ENCODE data around the gene MRPL14.

The MRPL14 gene

DNA sequence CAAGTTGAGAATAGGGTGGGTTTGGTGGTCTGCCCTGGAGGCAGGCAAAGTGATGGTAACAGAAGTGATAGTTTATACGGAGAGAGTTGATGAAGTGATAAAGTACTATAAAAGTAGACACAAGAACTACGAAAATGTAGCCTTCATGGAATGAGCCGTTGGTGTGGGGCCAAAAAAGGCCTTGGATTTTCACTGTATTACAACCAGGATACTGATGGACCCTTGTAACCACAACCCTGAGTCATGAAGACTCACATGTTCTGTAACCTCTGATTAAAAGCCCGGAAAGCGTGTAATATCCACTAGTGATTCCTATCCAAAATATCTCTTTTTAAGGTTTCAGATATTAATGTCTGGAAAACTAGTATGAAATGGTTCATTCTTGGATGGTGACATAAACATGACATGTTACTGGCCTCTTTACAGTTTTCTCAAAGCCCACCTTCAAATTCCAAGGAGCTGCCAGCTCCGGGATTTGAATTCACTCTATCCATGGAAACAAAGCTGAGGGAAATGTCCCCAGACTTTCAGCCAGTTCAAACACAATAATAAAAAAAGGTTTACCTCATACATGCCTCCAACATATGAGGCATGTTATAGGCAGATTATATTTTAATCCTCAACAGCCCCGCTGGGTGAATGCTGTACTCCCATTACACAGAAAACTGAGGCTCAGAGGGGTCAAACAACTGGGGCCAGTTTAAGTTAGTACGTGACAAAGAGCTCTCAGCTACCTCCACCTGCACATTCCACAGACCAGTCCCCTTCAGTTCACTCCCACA is 55.4 kb downstream of the MRPL14 start:
- Histone ChIP-seq H3K4me3 (ENCODE audit: low read depth, low read length) (no peak overlapping the region), H3K27me3 (no peaks in the 10 kb centered on the region), H3K9me3 (no peaks in the 10 kb centered on the region), H3K4me1 (peaks cover 36% of the 10 kb centered on the region), H3K36me3 (no peaks in the 10 kb centered on the region)
- TF ChIP-seq CTCF (IDR thresholded peaks at IDR 0.05; ENCODE audit: low read depth, low read length), result no peak
- DNase-seq, result no peak

DNA sequence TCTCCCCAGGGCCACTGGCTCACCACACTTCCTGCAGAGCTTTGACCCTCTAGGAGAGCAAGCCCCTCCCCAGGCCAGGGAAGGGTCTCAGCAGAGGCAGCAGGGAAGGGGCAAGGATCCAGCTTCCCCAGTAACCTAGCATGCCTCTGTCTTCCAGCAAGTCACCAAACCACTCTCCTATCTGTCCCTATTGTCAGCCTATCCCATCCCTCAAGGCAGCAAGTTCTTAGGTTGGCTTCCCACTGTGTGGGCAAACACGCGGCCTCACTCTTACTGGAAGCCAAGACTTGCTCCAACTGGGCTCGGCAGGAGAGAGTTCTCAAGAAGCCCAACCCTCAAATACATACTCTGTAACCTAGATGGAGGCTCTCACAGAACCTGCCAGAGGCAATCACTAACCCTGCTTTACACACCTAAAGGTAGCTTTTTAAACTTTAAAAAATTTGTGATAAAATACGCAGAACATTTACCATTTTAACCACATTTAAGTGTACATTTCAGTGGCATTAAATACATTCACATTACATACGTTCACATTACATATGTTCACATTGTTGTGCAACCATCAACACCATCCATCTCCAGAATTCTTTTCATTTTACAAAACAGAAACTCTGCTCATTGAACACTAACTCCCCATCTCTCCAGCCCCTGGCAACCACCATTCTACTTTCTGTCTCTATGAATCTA is 58.5 kb downstream of the MRPL14 start:
- DNase-seq, result no peak
- no peak for TF ChIP-seq CTCF (IDR thresholded peaks at IDR 0.05; ENCODE audit: low read depth, low read length)
- no peaks in the 10 kb centered on the region for H3K9me3 ChIP-seq
- H3K27me3 ChIP-seq, result no peaks in the 10 kb centered on the region
- no peaks in the 10 kb centered on the region for H3K36me3 ChIP-seq
- H3K4me1 ChIP-seq, result peaks cover 14% of the 10 kb centered on the region
- no peak overlapping the region for H3K4me3 ChIP-seq (ENCODE audit: low read depth, low read length)

GRCh38 chr6:44067173-44068139 is 59.8 kb downstream of the MRPL14 start:
- Histone ChIP-seq H3K4me1 (peaks cover 6% of the 10 kb centered on the region), H3K27me3 (no peaks in the 10 kb centered on the region), H3K9me3 (no peaks in the 10 kb centered on the region), H3K4me3 (ENCODE audit: low read depth, low read length) (no peak overlapping the region), H3K36me3 (no peaks in the 10 kb centered on the region)
- DNase-seq, result no peak
- TF ChIP-seq CTCF (IDR thresholded peaks at IDR 0.05; ENCODE audit: low read depth, low read length), result no peak

DNA sequence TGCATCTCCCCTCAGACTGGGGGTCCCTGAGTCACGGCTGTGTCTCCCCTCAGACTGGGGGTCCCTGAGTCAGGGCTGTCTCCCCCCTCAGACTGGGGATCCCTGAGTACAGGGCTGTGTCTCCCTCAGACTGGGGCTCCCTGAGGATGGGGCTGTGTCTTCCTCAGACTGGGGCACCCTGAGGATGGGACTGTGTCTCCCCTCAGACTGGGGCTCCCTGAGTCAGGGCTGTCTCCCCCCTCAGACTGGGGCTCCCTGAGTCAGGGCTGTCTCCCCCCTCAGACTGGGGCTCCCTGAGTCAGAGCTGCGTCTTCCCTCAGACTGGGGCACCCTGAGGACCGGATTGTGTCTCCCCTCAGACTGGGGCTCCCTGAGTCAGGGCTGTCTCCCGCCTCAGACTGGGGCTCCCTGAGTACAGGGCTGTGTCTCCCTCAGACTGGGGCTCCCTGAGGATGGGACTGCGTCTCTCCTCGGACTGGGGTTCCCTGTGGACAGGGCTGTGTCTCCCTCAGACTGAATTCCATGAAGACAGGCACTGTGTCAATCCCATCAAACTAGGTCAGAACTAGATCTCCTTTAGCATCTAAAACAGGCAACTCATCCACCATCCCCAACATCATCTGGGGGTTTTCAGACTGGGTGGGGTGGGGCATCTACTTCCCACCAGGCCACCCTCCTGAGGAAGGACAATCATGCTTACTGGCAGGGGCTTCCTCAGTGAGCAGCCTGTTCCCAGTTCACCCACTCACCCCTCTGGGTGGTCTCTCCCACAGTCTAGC is 60.7 kb downstream of the MRPL14 start:
- no peaks in the 10 kb centered on the region for H3K27me3 ChIP-seq
- no peak for DNase-seq
- no peaks in the 10 kb centered on the region for H3K36me3 ChIP-seq
- H3K4me3 ChIP-seq (ENCODE audit: low read depth, low read length), result no peak overlapping the region
- no peaks in the 10 kb centered on the region for H3K9me3 ChIP-seq
- peaks cover 5% of the 10 kb centered on the region; the same call in 1 of the 2 replicates for H3K4me1 ChIP-seq
- no peak for TF ChIP-seq CTCF (IDR thresholded peaks at IDR 0.05; ENCODE audit: low read depth, low read length)

DNA sequence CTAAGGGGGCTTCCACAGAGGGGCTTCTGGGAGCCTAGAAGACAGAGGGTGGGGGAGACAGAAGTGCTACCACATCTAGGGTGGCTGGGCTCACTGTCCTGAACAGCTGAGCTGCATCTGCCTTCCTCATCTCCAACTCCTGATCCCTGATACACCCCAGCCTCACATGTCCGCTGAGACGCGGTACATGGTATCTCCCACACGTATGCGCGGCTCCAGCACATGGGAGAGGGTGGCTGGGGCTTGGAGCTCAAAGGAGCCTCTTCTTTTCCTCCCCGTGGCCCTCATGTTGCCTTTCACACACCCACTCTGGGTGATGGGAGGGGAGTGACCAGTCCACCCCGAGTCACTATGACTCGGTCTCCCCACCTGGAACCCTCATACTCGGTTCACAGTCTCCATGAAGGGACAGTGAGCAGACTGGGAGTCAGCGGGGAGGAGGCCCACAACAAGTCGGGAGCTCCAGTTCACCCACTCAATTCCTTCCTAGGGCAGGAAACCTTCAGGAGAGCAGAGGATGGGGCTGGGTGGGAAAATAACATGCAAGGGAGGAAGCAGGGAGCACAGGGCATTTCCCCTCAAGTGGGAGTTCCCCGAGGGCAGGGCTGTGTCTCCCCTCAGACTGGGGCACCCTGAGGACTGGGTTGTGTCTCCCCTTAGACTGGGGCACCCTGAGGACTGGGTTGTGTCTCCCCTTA is 61.7 kb downstream of the MRPL14 start:
- no peak for TF ChIP-seq CTCF (IDR thresholded peaks at IDR 0.05; ENCODE audit: low read depth, low read length)
- no peaks in the 10 kb centered on the region for H3K9me3 ChIP-seq
- no peaks in the 10 kb centered on the region for H3K27me3 ChIP-seq
- H3K4me3 ChIP-seq (ENCODE audit: low read depth, low read length), result no peak overlapping the region
- H3K4me1 ChIP-seq, result peaks cover 5% of the 10 kb centered on the region; the same call in 1 of the 2 replicates
- DNase-seq, result no peak
- H3K36me3 ChIP-seq, result no peaks in the 10 kb centered on the region

All from BE2C (cell line).